AG04450 (cell line): ENCODE measurements around the gene DPYSL4. TPM values are rescaled to one million over a fixed set of nuclear protein-coding genes. Genes with fewer than 3 reads are reported as not detected.

Source experiments
- CTCF ChIA-PET: fragments of 300-600, 350-600 bp; formaldehyde crosslinking; extraction: SDS; loops from one replicate; lab custom pipeline; 2022; ENCODE audit warnings: antibody characterized with exemption, inconsistent platforms; lab: Charles Lee
- POLR2A ChIA-PET: fragments of 350-600 bp; formaldehyde crosslinking; extraction: SDS; loops from one replicate; lab custom pipeline; 2021; ENCODE audit warnings: antibody characterized with exemption, inconsistent platforms; lab: Yijun Ruan, JAX
- DNase-seq: peaks from one replicate; pipeline ENCODE4 v3.0.0-alpha.2; 2011; ENCODE audit warnings: low read depth, low spot score
- H3K27ac ChIP-seq: one replicate; pipeline ENCODE4 v1.5.1; 2012; ENCODE audit warnings: low read depth, low read length, control low read depth
- H3K27me3 ChIP-seq: one replicate; pipeline ENCODE4 v1.6.0; 2012; ENCODE audit warnings: low read length; ENCODE audit not compliant: control insufficient read depth, insufficient read depth
- H3K4me3 ChIP-seq: 2 replicates; pipeline ENCODE4 v1.5.1; 2011; ENCODE audit warnings: mild to moderate bottlenecking, low read depth, low read length, control low read depth
- H3K9me3 ChIP-seq: 2 replicates; pipeline ENCODE4 v1.5.1; 2012; ENCODE audit warnings: low read length; ENCODE audit not compliant: control insufficient read depth, insufficient read depth
- CTCF ChIP-seq: IDR thresholded peaks from 2 replicates; pipeline ENCODE4 v1.5.1; 2011; ENCODE audit warnings: low read depth, low read length, control low read depth, inconsistent platforms
- polyA plus RNA-seq: library from polyadenylated mRNA; depleted of rRNA; stranded (reverse); fragments of >200 nt; gene quantifications from 2 replicates; pipeline ENCODE4 v1.2.3, GENCODE V29; 2011

DPYSL4 gene
- polyA plus RNA-seq, 1 experiment: 9.0 TPM

DNA sequence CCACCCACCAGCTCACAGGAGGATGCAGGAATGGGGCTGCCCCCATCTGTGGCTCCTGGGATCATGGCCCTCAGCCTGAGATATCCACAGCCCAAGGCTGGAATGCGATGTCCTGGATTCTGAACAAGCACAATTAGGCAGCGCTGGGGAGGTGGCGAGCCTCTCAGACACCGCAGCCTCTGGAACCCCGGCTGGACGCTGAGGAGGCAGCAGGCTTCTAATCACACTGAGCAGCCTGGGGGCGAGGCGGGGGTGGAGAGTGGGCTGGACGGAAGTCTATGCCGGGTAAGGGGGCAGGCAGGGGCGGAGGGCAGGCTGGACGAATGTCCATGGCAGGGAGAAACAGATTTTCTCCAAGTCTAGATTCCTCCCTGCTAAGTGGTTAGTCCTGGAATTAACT lies 56.4 kb downstream of the DPYSL4 start:
- H3K27ac ChIP-seq: no peak overlapping the region
- no peak for DNase-seq
- H3K27me3 ChIP-seq: peaks cover 10% of the 10 kb centered on the region
- no peak overlapping the region for H3K4me3 ChIP-seq
- ChIA-PET POLR2A (no interaction called here), CTCF (no interaction called here)
- no peaks in the 10 kb centered on the region; the same call in 1 of the 2 replicates for H3K9me3 ChIP-seq
- TF ChIP-seq CTCF: no peak

- no peak for TF ChIP-seq CTCF
- ChIA-PET POLR2A (no interaction called here), CTCF (no interaction called here)
- Histone ChIP-seq H3K9me3 (no peaks in the 10 kb centered on the region; the same call in 1 of the 2 replicates), H3K27ac (no peak overlapping the region), H3K27me3 (peaks cover 10% of the 10 kb centered on the region), H3K4me3 (no peak overlapping the region)
- no peak for DNase-seq
These were observed 56.9 kb downstream of the DPYSL4 start for GRCh38 chr10:132243626-132244025.

- DNase-seq: no peak
- no peak for TF ChIP-seq CTCF
- no peak overlapping the region for H3K27ac ChIP-seq
- ChIA-PET POLR2A (no interaction called here), CTCF (no interaction called here)
- H3K9me3 ChIP-seq: no peaks in the 10 kb centered on the region; the same call in 1 of the 2 replicates
- H3K4me3 ChIP-seq: no peak overlapping the region
- peaks cover 6% of the 10 kb centered on the region for H3K27me3 ChIP-seq
These were observed 58.3 kb downstream of the DPYSL4 start for GRCh38 chr10:132245056-132245455.

DNA sequence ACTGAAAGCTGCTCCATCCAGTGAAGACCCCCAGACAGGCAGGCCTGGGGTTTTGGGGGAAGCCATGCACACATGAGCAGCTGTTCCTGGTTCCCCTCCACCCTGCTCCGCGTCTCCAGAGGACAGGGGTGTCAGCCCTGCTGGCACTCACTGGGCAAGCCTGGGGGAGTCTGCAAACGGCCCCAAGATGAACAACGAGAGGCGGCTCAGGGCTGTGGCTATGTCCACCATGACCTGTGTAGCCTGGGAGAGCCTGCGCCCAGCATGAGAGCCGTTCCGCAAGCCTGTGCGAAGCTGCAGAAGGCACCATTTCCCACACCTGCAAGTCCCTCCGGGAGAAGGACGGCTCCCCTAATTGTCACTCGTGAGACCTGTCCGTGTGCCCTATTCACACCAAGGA lies 59.5 kb downstream of the DPYSL4 start:
- H3K4me3 ChIP-seq: no peak overlapping the region
- no peaks in the 10 kb centered on the region; the same call in 1 of the 2 replicates for H3K9me3 ChIP-seq
- TF ChIP-seq CTCF: no peak
- peaks cover 4% of the 10 kb centered on the region for H3K27me3 ChIP-seq
- CTCF ChIA-PET: no interaction called here
- H3K27ac ChIP-seq: no peak overlapping the region
- POLR2A ChIA-PET: no interaction called here
- DNase-seq: no peak

DNA sequence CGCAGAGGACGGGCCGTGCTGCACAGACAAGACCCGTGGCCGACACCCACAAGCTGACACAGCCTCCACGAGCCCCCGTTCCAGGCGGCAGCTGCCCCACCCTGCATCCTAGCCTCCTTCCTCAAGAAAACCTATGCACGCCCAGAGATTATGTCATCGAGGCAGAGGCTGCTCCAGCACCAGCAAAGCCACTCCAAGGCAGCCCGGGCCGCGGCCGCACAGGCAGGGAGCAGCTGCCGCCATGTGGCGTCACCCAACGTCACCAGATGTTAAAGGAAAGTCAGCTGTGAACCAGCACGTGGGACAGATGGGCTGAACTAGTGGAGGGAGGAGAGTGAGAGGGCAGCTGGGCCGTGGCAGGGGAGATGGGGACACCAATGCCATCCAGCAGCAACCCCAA lies 61.2 kb downstream of the DPYSL4 start:
- no peak for TF ChIP-seq CTCF
- CTCF ChIA-PET: no interaction called here
- H3K4me3 ChIP-seq: no peak overlapping the region

More for the DNA sequence above, 61.2 kb downstream of the DPYSL4 start:
- no peak for DNase-seq
- no peaks in the 10 kb centered on the region; the same call in 1 of the 2 replicates for H3K9me3 ChIP-seq
- H3K27me3 ChIP-seq: peaks cover 9% of the 10 kb centered on the region
- POLR2A ChIA-PET: no interaction called here
- H3K27ac ChIP-seq: no peak overlapping the region
